Neural cell (in vitro differentiated cells): ENCODE results near the gene ZNF778. TPM values are rescaled to one million over a fixed set of nuclear protein-coding genes. Genes with fewer than 3 reads are reported as not detected.

Experiments used
- H2AFZ ChIP-seq: fragments of 200-600, 300-800 bp; sonication (generic), shearing (Covaris generic); 2 replicates; pipeline ENCODE4 v1.6.0; 2014; ENCODE audit warnings: low read depth, mild to moderate bottlenecking, antibody characterized with exemption, low read length, moderate library complexity
- H3F3A ChIP-seq: fragments of 200-600 bp; shearing (Covaris generic); 2 replicates; pipeline ENCODE4 v1.6.1; 2016; ENCODE audit warnings: mild to moderate bottlenecking, moderate library complexity, mixed read lengths, antibody characterized with exemption, low read length; ENCODE audit not compliant: insufficient read depth, poor library complexity, severe bottlenecking
- H3K27ac ChIP-seq: fragments of 200-600, 300-800 bp; sonication (generic), shearing (Covaris generic); 2 replicates; pipeline ENCODE4 v1.5.1; 2014; ENCODE audit warnings: mild to moderate bottlenecking, low read length, moderate library complexity
- H3K27me3 ChIP-seq: fragments of 300-800, 200-600 bp; sonication (generic), shearing (Covaris generic); 2 replicates; pipeline ENCODE4 v1.6.0; 2014; ENCODE audit warnings: mild to moderate bottlenecking, low read depth, low read length, moderate library complexity; ENCODE audit not compliant: insufficient read depth
- H3K36me3 ChIP-seq: fragments of 300-800, 200-600 bp; sonication (generic), shearing (Covaris generic); 2 replicates; pipeline ENCODE4 v1.5.1; 2014; ENCODE audit warnings: mild to moderate bottlenecking, antibody characterized with exemption, low read length, moderate library complexity; ENCODE audit not compliant: insufficient read depth
- H3K4me2 ChIP-seq: fragments of 300-800, 200-600 bp; sonication (generic), shearing (Covaris generic); 2 replicates; pipeline ENCODE4 v1.6.0; 2014; ENCODE audit warnings: mild to moderate bottlenecking, low read length
- H3K4me3 ChIP-seq: fragments of 300-800, 200-600 bp; sonication (generic), shearing (Covaris generic); 2 replicates; pipeline ENCODE4 v1.5.1; 2014; ENCODE audit warnings: mild to moderate bottlenecking, low read length, moderate library complexity
- H3K79me2 ChIP-seq: fragments of 200-600 bp; shearing (Covaris generic); replicated peaks from 2 replicates; pipeline ENCODE4 v1.6.0; 2014; ENCODE audit warnings: mild to moderate bottlenecking, low read length, moderate library complexity; ENCODE audit not compliant: insufficient read depth
- H3K9ac ChIP-seq: fragments of 300-800, 200-600 bp; sonication (generic), shearing (Covaris generic); 2 replicates; pipeline ENCODE4 v1.6.1; 2016; ENCODE audit warnings: mild to moderate bottlenecking, low read length, mixed read lengths
- H3K9me2 ChIP-seq: fragments of 200-600 bp; shearing (Covaris generic); 2 replicates; pipeline ENCODE4 v1.6.1; 2016; ENCODE audit warnings: mild to moderate bottlenecking, low read length, mixed read lengths; ENCODE audit not compliant: insufficient read depth
- H3K9me3 ChIP-seq: fragments of 200-600, 300-800 bp; sonication (generic), shearing (Covaris generic); 2 replicates; pipeline ENCODE4 v1.6.1; 2016; ENCODE audit warnings: mild to moderate bottlenecking, mixed run types, low read length, moderate library complexity, mixed read lengths
- H4K20me1 ChIP-seq: fragments of 200-600 bp; shearing (Covaris generic); 2 replicates; pipeline ENCODE4 v1.6.1; 2016; ENCODE audit warnings: mild to moderate bottlenecking, mixed run types; ENCODE audit not compliant: insufficient read depth
- EP300 ChIP-seq: fragments of 450-650 bp; conservative IDR thresholded peaks from 2 replicates; pipeline ENCODE4 v1.6.1; 2014; ENCODE audit warnings: antibody characterized with exemption, mild to moderate bottlenecking, moderate library complexity; ENCODE audit not compliant: poor library complexity, severe bottlenecking
- EZH2 ChIP-seq: fragments of 200-600, 300-800 bp; shearing (Covaris generic), sonication (generic); IDR thresholded peaks from 2 replicates; pipeline ENCODE4 v1.6.1; 2014; ENCODE audit warnings: antibody characterized with exemption, low read length, borderline replicate concordance, mild to moderate bottlenecking; ENCODE audit not compliant: insufficient read depth, poor library complexity, severe bottlenecking
- MXI1 ChIP-seq: fragments of 450-650 bp; conservative IDR thresholded peaks from 2 replicates; pipeline ENCODE4 v1.6.1; 2014; ENCODE audit warnings: antibody characterized with exemption, mild to moderate bottlenecking; ENCODE audit not compliant: poor library complexity, severe bottlenecking
- POLR2AphosphoS5 ChIP-seq: IDR thresholded peaks from 2 replicates; pipeline ENCODE4 v1.6.1; 2012
- RAD21 ChIP-seq: fragments of 450-650 bp; conservative IDR thresholded peaks from 2 replicates; pipeline ENCODE4 v1.6.1; 2014; ENCODE audit warnings: antibody characterized with exemption, mild to moderate bottlenecking, moderate library complexity
- SMC3 ChIP-seq: fragments of 450-650 bp; conservative IDR thresholded peaks from 2 replicates; pipeline ENCODE4 v1.6.1; 2014; ENCODE audit warnings: antibody characterized with exemption, mild to moderate bottlenecking, moderate library complexity; ENCODE audit not compliant: poor library complexity
- TAF1 ChIP-seq: IDR thresholded peaks from 2 replicates; pipeline ENCODE4 v1.6.1; 2012; ENCODE audit warnings: low read depth
- polyA plus RNA-seq: library from polyadenylated mRNA; depleted of rRNA; stranded (reverse); fragments of >200 nt; gene quantifications from 2 replicates; pipeline ENCODE4 v1.2.3, GENCODE V29; 2014
- TF ChIP-seq, protein P1 (sequence below): fragments of 450-650 bp; IDR thresholded peaks from 2 replicates; pipeline ENCODE4 v1.5.1; 2014; ENCODE audit warnings: antibody characterized with exemption, mild to moderate bottlenecking, moderate library complexity; ENCODE audit not compliant: poor library complexity, severe bottlenecking
- TF ChIP-seq, protein P2 (sequence below): IDR thresholded peaks from 2 replicates; pipeline ENCODE4 v1.6.1; 2012; ENCODE audit warnings: borderline replicate concordance

The ZNF778 gene
- polyA plus RNA-seq, 1 donor from 2014 or later: 14.7 TPM

GRCh38 chr16:89179148-89179484 lies 38.4 kb upstream of the ZNF778 start:
- Histone ChIP-seq H2AFZ (no peak overlapping the region), H3K36me3 (no peaks in the 10 kb centered on the region), H3K4me2 (no peak overlapping the region), H4K20me1 (no peaks in the 10 kb centered on the region), H3K9me2 (no peaks in the 10 kb centered on the region), H3K27ac (no peak overlapping the region), H3K9me3 (no peaks in the 10 kb centered on the region), H3K4me3 (no peak overlapping the region), H3F3A (no peaks in the 10 kb centered on the region), H3K79me2 (no peaks in the 10 kb centered on the region), H3K27me3 (no peaks in the 10 kb centered on the region), H3K9ac (no peak overlapping the region)
- TF ChIP-seq, protein P1, sequence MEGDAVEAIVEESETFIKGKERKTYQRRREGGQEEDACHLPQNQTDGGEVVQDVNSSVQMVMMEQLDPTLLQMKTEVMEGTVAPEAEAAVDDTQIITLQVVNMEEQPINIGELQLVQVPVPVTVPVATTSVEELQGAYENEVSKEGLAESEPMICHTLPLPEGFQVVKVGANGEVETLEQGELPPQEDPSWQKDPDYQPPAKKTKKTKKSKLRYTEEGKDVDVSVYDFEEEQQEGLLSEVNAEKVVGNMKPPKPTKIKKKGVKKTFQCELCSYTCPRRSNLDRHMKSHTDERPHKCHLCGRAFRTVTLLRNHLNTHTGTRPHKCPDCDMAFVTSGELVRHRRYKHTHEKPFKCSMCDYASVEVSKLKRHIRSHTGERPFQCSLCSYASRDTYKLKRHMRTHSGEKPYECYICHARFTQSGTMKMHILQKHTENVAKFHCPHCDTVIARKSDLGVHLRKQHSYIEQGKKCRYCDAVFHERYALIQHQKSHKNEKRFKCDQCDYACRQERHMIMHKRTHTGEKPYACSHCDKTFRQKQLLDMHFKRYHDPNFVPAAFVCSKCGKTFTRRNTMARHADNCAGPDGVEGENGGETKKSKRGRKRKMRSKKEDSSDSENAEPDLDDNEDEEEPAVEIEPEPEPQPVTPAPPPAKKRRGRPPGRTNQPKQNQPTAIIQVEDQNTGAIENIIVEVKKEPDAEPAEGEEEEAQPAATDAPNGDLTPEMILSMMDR: no peak
- TF ChIP-seq MXI1: no peak
- TF ChIP-seq POLR2AphosphoS5: no peak
- no peak for TF ChIP-seq EZH2
- TF ChIP-seq, protein P2, sequence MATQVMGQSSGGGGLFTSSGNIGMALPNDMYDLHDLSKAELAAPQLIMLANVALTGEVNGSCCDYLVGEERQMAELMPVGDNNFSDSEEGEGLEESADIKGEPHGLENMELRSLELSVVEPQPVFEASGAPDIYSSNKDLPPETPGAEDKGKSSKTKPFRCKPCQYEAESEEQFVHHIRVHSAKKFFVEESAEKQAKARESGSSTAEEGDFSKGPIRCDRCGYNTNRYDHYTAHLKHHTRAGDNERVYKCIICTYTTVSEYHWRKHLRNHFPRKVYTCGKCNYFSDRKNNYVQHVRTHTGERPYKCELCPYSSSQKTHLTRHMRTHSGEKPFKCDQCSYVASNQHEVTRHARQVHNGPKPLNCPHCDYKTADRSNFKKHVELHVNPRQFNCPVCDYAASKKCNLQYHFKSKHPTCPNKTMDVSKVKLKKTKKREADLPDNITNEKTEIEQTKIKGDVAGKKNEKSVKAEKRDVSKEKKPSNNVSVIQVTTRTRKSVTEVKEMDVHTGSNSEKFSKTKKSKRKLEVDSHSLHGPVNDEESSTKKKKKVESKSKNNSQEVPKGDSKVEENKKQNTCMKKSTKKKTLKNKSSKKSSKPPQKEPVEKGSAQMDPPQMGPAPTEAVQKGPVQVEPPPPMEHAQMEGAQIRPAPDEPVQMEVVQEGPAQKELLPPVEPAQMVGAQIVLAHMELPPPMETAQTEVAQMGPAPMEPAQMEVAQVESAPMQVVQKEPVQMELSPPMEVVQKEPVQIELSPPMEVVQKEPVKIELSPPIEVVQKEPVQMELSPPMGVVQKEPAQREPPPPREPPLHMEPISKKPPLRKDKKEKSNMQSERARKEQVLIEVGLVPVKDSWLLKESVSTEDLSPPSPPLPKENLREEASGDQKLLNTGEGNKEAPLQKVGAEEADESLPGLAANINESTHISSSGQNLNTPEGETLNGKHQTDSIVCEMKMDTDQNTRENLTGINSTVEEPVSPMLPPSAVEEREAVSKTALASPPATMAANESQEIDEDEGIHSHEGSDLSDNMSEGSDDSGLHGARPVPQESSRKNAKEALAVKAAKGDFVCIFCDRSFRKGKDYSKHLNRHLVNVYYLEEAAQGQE: no peak
- no peak for TF ChIP-seq EP300
- TF ChIP-seq SMC3: no peak

DNA sequence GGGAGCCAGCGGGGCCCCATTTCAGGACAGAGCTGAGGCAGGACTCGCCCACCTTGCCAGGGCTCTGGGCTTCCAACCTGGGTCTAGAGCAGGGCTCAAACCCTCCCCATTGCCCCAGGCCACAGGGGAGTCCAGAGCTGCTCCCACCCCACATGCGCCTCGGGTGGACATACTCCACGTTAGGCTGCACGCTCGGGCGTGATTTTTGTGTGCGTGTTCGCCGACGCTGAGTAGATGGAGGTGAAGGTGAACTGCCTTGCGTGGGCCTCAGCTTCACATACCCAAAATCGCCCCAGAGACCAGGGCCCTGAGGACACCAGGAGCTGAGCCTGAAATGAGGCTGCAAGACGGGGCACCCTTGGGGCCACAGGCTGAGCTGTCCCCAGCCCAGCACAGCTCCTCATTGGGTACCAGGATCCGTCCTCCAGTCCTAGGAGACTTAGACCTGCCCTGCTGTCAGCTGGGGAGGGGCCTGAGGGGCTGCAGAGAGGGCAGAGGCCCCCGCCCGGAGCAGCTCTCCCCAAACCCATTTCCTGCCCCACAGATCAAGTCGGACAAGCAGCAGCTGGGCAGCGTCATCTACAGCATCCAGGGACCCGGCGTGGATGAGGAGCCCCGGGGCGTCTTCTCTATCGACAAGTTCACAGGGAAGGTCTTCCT lies 37.7 kb upstream of the ZNF778 start:
- TF ChIP-seq POLR2AphosphoS5 (no peak), MXI1 (no peak), TAF1 (no peak), RAD21 (no peak), EZH2 (no peak), EP300 (no peak), SMC3 (no peak)
- TF ChIP-seq, protein P2: no peak
- TF ChIP-seq, protein P1: no peak
- Histone ChIP-seq H3F3A (no peaks in the 10 kb centered on the region), H3K9me2 (no peaks in the 10 kb centered on the region), H3K4me2 (no peak overlapping the region), H3K27me3 (no peaks in the 10 kb centered on the region), H4K20me1 (no peaks in the 10 kb centered on the region), H3K9me3 (no peaks in the 10 kb centered on the region), H3K9ac (no peak overlapping the region), H3K79me2 (no peaks in the 10 kb centered on the region), H3K36me3 (no peaks in the 10 kb centered on the region), H2AFZ (no peak overlapping the region), H3K4me3 (no peak overlapping the region), H3K27ac (no peak overlapping the region)
